Ovary (tissue), 3 donors: ENCODE data around the gene WIPI1.

Experiments used
- EP300 ChIP-seq: sonication (generic); formaldehyde crosslinking; IDR thresholded peaks from one replicate; pipeline ENCODE4 v1.6.1; 2017; ENCODE audit warnings: antibody characterized with exemption
- TF ChIP-seq, protein P1 (sequence below), 3 donors: fragments of 450-650 bp in 2 of 3; fragments of 200-600 bp in 1 of 3; IDR thresholded peaks; one replicate each; pipeline versions ENCODE4 v1.5.1 to v1.8.0; 2016 to 2022; ENCODE audit warnings: antibody characterized with exemption in 3 of 3, mild to moderate bottlenecking in 1 of 3
- donor health status: DM: no; HTN: no; CAD: no.

GRCh38 chr17:68431661-68432071, 25.6 kb downstream of the WIPI1 start:
- no peak for TF ChIP-seq EP300
- TF ChIP-seq, protein P1, sequence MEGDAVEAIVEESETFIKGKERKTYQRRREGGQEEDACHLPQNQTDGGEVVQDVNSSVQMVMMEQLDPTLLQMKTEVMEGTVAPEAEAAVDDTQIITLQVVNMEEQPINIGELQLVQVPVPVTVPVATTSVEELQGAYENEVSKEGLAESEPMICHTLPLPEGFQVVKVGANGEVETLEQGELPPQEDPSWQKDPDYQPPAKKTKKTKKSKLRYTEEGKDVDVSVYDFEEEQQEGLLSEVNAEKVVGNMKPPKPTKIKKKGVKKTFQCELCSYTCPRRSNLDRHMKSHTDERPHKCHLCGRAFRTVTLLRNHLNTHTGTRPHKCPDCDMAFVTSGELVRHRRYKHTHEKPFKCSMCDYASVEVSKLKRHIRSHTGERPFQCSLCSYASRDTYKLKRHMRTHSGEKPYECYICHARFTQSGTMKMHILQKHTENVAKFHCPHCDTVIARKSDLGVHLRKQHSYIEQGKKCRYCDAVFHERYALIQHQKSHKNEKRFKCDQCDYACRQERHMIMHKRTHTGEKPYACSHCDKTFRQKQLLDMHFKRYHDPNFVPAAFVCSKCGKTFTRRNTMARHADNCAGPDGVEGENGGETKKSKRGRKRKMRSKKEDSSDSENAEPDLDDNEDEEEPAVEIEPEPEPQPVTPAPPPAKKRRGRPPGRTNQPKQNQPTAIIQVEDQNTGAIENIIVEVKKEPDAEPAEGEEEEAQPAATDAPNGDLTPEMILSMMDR (IDR thresholded peaks at IDR 0.05): no peak
